ENCODE results near the gene PLBD2. TPM values are rescaled to one million over a fixed set of nuclear protein-coding genes. Genes with fewer than 3 reads are reported as not detected.

Gene PLBD2, protein sequence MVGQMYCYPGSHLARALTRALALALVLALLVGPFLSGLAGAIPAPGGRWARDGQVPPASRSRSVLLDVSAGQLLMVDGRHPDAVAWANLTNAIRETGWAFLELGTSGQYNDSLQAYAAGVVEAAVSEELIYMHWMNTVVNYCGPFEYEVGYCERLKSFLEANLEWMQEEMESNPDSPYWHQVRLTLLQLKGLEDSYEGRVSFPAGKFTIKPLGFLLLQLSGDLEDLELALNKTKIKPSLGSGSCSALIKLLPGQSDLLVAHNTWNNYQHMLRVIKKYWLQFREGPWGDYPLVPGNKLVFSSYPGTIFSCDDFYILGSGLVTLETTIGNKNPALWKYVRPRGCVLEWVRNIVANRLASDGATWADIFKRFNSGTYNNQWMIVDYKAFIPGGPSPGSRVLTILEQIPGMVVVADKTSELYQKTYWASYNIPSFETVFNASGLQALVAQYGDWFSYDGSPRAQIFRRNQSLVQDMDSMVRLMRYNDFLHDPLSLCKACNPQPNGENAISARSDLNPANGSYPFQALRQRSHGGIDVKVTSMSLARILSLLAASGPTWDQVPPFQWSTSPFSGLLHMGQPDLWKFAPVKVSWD
- total RNA-seq = 6.8 and 8.8 TPM in 2 replicates

GRCh38 chr12:113358381-113359132 is at the start of gene PLBD2:
Gene PLBD2 (plus strand): TSS chr12:113358587. CDS start chr12:113358601, 14 bp downstream.
- TF ChIP-seq, protein P1, sequence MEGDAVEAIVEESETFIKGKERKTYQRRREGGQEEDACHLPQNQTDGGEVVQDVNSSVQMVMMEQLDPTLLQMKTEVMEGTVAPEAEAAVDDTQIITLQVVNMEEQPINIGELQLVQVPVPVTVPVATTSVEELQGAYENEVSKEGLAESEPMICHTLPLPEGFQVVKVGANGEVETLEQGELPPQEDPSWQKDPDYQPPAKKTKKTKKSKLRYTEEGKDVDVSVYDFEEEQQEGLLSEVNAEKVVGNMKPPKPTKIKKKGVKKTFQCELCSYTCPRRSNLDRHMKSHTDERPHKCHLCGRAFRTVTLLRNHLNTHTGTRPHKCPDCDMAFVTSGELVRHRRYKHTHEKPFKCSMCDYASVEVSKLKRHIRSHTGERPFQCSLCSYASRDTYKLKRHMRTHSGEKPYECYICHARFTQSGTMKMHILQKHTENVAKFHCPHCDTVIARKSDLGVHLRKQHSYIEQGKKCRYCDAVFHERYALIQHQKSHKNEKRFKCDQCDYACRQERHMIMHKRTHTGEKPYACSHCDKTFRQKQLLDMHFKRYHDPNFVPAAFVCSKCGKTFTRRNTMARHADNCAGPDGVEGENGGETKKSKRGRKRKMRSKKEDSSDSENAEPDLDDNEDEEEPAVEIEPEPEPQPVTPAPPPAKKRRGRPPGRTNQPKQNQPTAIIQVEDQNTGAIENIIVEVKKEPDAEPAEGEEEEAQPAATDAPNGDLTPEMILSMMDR (IDR thresholded peaks at IDR 0.05; ENCODE audit: insufficient read depth, low read length, severe bottlenecking) = no peak
- no peaks in the 10 kb centered on the region for H3K27me3 ChIP-seq (ENCODE audit: control insufficient read depth, insufficient read depth, low read length)
- no peaks in the 10 kb centered on the region for H3K36me3 ChIP-seq (ENCODE audit: control insufficient read depth, insufficient read depth, low read length)
- DNase-seq (ENCODE audit: low read depth) = peak; percentile 75
- FAIRE-seq = no peak
- H3K4me3 ChIP-seq (ENCODE audit: low read depth, low read length) = peak within 1 kb of the TSS; percentile 82

DNA sequence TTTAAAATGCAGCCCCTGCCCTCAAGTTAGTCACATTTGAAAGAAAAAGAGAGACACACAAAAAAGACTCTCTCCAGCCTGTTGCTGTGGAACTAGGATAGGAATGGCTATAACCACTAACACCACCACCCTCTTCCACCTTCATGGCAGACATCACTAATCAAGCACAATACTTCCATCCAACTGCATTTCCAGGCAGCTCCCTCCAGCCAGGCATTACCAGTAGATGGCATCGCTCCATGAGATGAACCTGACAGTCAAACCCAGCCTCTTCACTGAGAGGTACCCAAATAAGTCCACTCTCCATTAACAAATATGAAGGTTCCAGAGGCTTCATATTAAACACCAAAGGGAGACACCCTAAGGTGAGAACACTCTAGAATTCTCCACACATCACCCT is 47.9 kb upstream of the PLBD2 start:
- Histone ChIP-seq H3K27me3 (ENCODE audit: control insufficient read depth, insufficient read depth, low read length) (no peaks in the 10 kb centered on the region), H3K36me3 (ENCODE audit: control insufficient read depth, insufficient read depth, low read length) (peaks cover 2% of the 10 kb centered on the region), H3K4me3 (ENCODE audit: low read depth, low read length) (no peak overlapping the region)
- peak; percentile 12 for DNase-seq (ENCODE audit: low read depth)
- no peak for FAIRE-seq
- TF ChIP-seq, protein P1 (IDR thresholded peaks at IDR 0.05; ENCODE audit: insufficient read depth, low read length, severe bottlenecking) = peak; percentile 18

DNA sequence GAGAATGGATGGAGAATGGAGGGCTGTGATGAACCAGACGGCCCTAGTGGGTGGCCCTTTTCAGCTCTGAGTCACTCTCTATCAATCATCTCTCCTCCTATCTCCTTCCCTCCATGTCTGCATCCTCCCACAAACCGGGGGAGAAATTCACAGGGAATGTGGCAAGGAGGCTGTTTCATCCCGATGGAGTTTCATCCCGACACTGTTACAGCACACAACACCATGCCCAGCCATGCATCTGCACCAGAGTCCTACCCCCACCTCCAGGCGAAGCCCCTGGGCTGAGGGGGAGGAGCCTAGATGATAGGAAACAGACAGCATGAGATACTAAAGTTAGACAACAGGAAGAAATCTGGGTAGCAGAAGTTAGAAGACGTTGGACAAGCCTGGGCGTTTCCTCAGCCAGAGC is 44.3 kb upstream of the PLBD2 start:
- TF ChIP-seq, protein P1 (IDR thresholded peaks at IDR 0.05; ENCODE audit: insufficient read depth, low read length, severe bottlenecking) = no peak
- Histone ChIP-seq H3K4me3 (ENCODE audit: low read depth, low read length) (no peak overlapping the region), H3K36me3 (ENCODE audit: control insufficient read depth, insufficient read depth, low read length) (peaks cover 8% of the 10 kb centered on the region), H3K27me3 (ENCODE audit: control insufficient read depth, insufficient read depth, low read length) (no peaks in the 10 kb centered on the region)
- DNase-seq (ENCODE audit: low read depth) (no peak), FAIRE-seq (no peak)

DNA sequence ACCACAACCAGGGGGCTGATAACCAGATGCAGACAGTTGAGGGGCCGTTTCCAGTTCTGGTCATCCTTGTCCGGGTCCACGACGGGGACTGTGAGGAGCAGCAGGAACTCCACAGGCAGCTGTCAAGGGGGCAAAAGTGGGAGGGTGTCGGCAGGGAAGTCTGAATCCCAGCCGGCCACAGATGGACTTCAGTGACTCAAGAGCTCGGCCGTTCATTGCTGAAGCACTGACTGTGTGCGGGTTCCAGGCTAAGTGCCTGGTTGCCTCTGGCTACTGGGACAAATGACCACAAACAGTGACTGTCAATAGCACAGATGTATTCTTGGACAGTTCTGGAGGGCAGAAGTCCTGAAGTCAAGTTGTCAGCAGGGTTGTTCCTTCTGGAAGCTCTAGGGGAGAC is 43.0 kb upstream of the PLBD2 start:
- FAIRE-seq (no peak), DNase-seq (ENCODE audit: low read depth) (no peak)
- H3K36me3 ChIP-seq (ENCODE audit: control insufficient read depth, insufficient read depth, low read length) = peaks cover 10% of the 10 kb centered on the region
- H3K27me3 ChIP-seq (ENCODE audit: control insufficient read depth, insufficient read depth, low read length) = no peaks in the 10 kb centered on the region
- TF ChIP-seq, protein P1 (IDR thresholded peaks at IDR 0.05; ENCODE audit: insufficient read depth, low read length, severe bottlenecking) = no peak
- H3K4me3 ChIP-seq (ENCODE audit: low read depth, low read length) = no peak overlapping the region

DNA sequence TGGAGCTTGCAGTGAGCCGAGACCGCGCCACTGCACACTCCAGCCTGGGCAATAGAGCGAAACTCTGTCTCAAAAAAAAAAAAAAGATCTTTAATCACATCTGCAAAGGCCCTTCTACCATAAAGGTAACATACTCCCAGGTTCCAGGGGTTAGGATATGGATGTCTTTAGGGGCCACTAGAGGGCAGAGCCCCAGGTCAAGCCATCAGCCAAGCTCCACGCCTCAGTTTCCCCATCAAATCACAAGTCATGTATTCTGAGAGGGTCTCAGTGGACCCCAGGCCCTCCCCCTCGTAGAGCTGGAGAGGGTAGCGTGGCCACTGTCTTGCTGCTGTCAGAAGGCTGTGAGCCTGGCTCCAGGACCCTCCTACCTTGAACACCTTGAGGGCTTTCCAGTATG is 42.2 kb upstream of the PLBD2 start:
- Histone ChIP-seq H3K36me3 (ENCODE audit: control insufficient read depth, insufficient read depth, low read length) (peaks cover 13% of the 10 kb centered on the region), H3K27me3 (ENCODE audit: control insufficient read depth, insufficient read depth, low read length) (no peaks in the 10 kb centered on the region), H3K4me3 (ENCODE audit: low read depth, low read length) (no peak overlapping the region)
- no peak for DNase-seq (ENCODE audit: low read depth)
- no peak for FAIRE-seq
- TF ChIP-seq, protein P1 (IDR thresholded peaks at IDR 0.05; ENCODE audit: insufficient read depth, low read length, severe bottlenecking) = peak; percentile 14

All from bronchial epithelial cell (primary cell).